Activated gamma-delta T cell treated with anti-CD3 and anti-CD28 coated beads, Interleukin-2, amount 50 U/mL, for 16 hours (primary cell): ENCODE data around the gene OR5D16.
"Not testable (repeated sequence)": the region's sequence is repeated elsewhere in the genome, so short reads cannot be mapped to it uniquely, and the experiment has no call there.

Experiments
- DNase-seq: peaks from one replicate; pipeline ENCODE4 v3.0.0-alpha.2; 2020; ENCODE audit warnings: low read depth

OR5D16 gene

DNA sequence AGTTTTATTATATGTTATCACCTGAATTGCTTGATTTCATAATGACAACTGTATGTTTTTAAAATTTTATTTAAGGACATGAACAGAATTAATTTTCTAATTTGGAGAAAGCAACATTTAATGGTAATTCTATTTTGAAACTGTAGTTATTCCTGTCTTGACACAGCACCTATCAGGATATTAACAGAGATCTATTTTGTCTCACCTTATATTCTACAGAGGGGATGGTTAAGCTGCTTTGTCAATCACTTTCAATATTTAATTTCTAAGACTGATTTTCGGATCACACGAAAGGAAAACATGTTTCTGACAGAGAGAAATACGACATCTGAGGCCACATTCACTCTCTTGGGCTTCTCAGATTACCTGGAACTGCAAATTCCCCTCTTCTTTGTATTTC is at the start of gene OR5D16:
Gene OR5D16 (plus strand): TSS at position 301 of the 400 bp plus-strand sequence. CDS start 0 bp downstream, at position 301.
- no peak for DNase-seq

DNA sequence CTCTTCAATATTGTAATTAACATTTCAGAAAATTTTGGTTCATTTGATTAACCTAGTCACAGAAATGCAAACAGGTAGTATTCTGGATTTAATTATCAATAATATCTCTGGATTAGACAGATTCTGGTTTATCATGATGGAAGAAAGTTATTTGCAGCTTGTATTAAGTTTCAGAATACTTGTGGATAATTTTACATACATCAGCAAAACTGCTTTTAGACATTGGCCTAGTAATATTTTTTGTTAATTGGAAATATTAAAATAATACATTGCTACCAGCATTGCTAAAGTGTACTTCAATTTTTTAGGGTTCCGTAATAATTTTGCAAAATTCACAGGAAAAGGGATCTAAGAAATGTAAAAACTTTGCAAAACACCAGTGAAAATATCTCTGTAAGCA is 46.9 kb upstream of the OR5D16 start:
- DNase-seq = no peak

DNA sequence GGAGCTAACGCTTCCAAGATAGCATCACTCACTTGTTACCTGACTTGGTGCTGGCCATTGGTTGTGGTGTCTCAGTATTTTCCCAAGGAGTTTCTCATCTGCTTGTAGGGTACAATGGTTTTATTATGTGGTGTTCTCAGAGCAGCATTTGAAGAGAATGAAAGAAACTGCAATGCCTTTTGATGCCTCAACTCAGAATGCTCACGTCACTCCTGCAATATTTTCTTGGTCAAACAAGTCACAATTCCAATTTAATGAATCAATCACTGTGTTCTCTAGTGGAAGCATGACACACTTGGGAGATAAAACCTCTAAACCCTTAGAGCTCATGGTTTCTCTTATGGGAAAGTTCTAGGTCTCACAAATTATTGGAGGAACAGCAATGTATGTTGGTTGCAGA is 45.2 kb upstream of the OR5D16 start:
- DNase-seq = no peak

DNA sequence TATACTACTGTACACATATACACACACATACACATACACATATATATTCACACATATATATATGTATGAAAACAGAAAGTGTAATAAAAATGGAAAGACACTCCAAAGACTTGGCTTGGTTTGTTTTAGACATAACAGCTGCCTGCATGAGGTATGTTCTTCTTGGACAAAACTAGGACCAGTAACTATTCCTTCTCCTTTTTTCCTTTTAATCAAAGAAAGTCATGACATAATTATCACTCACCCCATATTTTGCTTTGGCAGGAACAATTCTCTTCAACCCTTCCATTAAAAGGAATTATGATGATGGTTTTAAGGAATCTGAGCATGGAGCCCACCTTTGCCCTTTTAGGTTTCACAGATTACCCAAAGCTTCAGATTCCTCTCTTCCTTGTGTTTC is 43.3 kb upstream of the OR5D16 start, which contains the start of gene OR5D14:
Gene OR5D14 (plus strand): TSS at position 301 of the 400 bp plus-strand sequence. CDS start 0 bp downstream, at position 301.
- no peak for DNase-seq

DNA sequence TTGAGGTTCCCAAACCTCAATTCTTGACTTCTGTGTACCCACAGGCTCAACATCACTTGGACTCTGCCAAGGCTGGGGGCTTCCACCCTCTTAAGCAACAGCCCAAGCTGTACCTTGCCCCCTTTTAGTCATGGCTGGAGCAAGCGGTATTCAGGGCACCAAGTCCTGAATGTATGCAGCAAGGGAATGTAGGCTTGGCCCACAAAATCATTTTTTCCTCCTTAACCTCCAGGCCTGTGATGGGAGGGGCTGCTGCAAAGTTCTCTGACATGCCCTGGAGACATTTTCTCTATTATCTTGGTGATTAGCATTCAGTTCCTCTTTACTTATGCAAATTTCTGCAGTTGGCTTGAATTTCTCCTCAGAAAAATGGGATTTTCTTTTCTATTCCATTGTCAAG is 32.3 kb upstream of the OR5D16 start:
- no peak for DNase-seq

DNA sequence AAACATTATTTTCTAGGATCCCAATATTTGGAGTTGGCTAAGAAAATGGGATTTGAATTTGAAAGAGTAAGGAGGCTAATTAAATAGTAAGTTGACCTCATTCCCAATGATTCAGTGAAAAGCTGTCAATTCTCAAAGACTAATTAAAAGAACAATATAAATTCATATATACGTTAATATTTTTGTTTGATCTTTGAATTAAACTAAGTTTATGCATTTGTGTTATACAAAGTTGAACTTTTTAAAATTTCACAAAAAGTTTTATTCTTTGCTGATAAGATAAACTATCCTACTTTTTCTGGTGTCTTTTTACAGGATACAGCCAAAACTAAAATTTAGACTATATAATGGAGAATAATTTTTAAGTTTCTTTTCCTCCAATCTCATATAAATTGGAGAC is 27.5 kb upstream of the OR5D16 start, which contains the start of gene OR5L1:
Gene OR5L1 (plus strand): TSS at position 301 of the 400 bp plus-strand sequence. CDS start 100 bp downstream, outside the sequence.
- no peak for DNase-seq

DNA sequence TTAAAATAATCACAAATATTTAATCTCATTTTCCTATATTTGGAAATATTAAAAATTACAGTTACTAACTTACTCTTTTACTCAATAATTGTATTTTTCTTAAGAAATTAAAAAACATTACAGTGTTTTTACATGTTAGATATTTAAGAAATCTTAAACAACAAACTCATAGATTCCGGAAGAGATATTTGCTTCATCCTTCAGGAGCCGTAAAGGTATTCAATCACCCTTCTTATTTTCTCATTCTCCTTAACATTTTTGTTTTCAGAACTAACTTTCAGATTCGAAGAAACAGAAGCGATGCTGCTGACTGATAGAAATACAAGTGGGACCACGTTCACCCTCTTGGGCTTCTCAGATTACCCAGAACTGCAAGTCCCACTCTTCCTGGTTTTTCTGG is 19.2 kb upstream of the OR5D16 start, which contains the start of gene OR5D18:
Gene OR5D18 (plus strand): TSS at position 301 of the 400 bp plus-strand sequence. CDS start 0 bp downstream, at position 301.
- DNase-seq = no peak

DNA sequence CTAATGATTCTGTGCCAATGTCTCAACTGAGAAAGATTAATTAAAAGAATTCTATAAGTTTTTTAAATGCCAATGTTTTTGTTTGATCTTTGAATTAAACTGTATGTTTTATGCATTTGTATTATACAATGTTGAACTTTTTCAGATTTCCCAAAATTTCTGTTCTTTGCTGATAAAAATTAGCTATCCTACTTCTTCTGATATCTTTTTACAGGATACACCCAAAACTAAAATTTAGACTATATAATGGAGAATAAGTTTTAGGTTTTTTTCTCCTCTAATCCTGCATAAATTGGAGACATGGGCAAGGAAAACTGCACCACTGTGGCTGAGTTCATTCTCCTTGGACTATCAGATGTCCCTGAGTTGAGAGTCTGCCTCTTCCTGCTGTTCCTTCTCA is 11.6 kb upstream of the OR5D16 start, which contains the start of gene OR5L2:
Gene OR5L2 (plus strand): TSS at position 301 of the 400 bp plus-strand sequence. CDS start 0 bp downstream, at position 301.
- DNase-seq = no peak

DNA sequence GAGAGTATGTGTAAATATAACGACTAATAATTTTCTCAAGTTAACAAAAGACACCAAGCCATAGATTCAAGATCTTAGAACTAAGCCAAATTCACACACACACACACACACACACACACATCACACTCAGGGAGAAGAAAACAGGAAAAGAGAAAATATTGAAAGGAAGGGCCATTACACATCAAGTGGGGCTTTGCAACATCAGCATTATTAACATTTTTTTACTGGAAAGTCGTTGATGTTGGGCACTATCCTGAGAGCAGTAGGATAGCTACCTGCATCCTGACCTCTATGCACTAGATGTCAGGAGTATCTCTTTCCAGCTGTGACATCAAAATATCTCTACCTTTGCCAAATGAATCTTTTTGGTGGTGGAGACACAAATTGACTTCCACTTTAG is 8.9 kb downstream of the OR5D16 start:
- DNase-seq = no peak

DNA sequence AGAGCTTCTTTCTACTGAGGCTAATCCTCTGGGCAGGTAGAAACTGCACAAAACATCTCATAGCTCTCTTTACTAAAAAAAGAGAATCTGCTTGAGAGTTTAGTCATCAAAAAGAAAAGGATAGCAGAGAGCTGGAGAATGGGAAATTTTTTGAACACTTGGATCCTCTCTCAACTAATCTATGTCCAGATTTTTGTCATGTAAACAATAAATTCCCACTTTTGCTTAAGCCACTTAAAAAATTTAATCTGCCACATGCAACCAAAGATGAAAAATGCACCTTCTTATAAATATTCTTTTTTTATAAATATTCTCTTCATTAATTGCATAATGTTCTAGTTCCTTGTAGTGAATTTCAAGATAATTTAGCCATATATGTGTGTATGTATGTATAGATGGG is 10.5 kb downstream of the OR5D16 start:
- DNase-seq = no peak

DNA sequence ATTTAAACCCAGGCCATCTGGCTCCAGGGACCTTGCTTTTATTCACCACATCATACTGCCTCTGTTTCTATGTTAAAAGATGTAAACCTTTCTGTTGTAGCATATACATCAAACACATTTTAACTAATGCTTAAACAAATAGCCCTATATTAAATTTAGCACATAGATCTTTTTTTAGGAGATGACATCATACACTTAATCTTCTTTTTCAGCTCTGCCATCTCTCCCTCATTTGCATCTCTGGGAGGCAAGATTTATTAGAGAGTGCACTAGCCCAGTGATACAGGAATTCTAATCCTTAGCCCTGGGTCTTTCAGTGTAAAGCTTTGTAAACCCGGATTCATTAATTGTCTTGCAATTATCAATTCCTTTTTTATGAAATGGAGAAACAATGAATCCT is 13.6 kb downstream of the OR5D16 start:
- no peak for DNase-seq

DNA sequence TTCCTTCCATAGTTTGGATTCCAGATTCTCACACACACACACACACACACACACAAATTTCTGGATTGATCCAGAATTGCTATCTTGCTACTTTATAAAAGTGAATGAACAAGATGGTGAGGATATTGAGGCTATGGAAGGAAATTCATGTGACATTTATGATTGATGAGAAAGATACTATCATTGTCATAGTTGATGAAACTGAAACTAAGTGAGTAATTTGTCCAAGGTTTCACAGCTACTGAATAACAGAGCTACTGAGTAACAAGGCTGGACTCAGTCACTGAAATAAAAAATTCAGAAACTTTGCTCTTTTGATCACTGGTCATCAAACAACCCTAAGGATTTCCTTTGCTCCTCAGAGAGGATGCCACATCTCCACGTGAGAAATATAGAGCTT is 16.2 kb downstream of the OR5D16 start:
- no peak for DNase-seq

DNA sequence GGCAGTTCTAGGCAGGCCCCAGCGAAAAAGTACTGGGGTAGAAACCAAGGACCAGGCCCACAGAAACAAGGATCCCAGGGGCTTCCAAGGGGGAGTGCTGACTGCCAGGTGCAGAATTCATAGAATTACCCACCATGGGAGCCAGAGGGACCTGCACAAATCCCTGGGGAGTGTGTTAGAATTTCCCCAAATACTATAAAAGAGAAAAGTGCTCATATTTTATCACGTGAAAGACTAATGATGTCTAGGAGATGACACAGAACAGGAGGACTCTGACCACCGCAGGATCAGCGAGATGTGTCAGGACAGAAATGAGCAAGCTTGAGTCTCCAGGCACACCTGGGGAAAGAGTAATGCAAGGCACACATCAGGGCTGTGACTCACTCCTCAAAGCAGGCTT is 28.8 kb downstream of the OR5D16 start:
- DNase-seq = not testable (repeated sequence)

DNA sequence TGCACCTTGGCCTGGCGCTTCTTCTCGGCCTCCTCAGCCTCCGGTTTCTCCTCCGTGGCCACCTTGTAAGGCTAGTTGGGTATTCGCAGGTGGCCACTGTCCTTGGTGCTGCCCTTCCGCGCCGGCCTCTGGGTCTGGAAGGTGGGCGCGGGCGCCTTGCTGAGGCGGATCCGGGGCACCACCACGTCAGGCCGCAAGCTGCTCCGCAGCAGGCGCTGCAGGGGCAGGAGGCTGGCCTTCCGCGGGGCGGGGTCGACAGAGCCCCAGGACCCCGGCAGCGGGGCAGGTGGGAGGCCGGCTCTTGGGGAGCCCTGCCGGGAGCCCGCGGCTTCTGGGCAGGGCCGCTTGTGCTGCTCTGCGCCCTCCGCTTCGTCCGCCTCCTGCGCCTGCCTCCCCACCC is 34.2 kb downstream of the OR5D16 start:
- DNase-seq = not testable (repeated sequence)

DNA sequence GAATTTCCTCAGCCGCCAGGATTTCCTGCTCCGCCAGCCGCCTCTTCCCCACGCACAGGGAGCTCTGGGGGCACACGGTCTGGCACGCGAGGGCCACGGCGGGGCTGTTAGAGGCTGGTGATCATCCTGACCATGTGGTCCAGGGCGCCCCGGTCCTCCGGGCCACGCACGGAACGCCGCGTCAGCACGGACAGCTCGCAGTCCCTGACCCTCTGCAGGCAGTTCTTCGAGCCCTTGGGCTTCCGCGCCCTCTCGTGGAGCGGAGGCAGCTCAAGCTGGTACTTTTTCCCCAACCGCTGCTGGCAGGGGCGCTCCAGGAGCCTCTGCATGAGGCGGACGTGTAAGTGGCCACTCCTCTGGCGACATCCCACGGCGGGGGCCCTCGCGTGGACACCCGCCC is 34.6 kb downstream of the OR5D16 start:
- not testable (repeated sequence) for DNase-seq

DNA sequence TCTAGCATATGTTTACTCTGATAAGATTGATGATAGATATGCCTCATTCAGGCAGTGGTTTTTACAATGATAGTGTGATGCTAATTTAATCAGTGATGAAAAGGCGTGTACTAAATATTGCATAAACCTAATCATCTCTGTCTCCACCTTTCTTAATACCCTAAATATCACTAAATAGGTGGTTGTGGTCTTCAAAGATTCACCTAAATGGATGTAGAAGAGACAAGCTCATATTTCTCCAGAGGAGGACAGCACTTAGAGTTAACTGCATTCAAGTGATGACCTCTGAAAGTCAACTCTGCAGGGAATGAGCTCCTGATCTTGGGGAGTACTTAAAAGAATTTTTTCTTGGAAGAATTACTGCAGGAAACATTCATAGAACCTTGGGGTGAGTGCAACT is 44.4 kb downstream of the OR5D16 start, which contains the start of gene TRIM51:
Gene TRIM51 (plus strand): TSS at position 301 of the 400 bp plus-strand sequence. CDS start 2,132 bp downstream, outside the sequence.
- not testable (repeated sequence) for DNase-seq

DNA sequence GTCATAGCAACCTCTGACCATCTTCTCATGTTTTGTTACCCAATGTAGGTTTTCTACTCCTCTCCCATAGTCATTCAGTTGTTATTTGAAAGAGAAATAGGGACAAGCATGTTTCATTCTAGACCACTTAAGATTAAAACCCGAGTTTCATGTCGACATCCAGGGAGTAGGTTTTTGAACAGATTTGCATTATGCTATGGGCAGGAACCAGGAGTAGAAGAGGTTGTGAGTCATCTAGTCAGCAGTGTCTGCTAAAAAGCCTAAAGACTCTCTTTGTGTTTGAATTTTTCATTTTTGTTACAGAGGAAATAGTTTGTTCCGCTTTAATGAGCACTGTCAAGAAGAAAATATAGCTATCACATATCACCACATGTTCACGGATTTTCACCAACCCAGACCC is 46.4 kb downstream of the OR5D16 start:
- not testable (repeated sequence) for DNase-seq

DNA sequence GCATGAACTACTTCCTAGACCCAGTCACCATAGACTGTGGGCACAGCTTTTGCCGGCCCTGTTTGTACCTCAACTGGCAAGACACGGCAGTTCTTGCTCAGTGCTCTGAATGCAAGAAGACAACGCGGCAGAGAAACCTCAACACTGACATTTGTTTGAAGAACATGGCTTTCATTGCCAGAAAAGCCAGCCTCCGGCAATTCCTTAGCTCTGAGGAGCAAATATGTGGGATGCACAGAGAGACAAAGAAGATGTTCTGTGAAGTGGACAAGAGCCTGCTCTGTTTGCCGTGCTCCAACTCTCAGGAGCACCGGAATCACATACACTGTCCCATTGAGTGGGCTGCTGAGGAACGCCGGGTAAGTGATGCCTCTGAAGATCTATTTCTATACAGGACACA is 46.9 kb downstream of the OR5D16 start:
- not testable (repeated sequence) for DNase-seq
